Hematopoietic multipotent progenitor cell (in vitro differentiated cells): ENCODE measurements around the gene SPAG17. TPM values are rescaled to one million over a fixed set of nuclear protein-coding genes. Genes with fewer than 3 reads are reported as not detected.

Experiments
- DNase-seq, 3 donors: peaks; one replicate each; pipeline ENCODE4 v3.0.0-alpha.2; 2011 to 2015; ENCODE audit warnings: low read depth in 2 of 3, low spot score in 2 of 3
- total RNA-seq: library from RNA; depleted of rRNA; stranded (reverse); fragments of >200 nt; gene quantifications from one replicate; pipeline ENCODE4 v1.2.3, GENCODE V29; 2012

The SPAG17 gene
- total RNA-seq, 1 donor: 0.81 TPM

GRCh38 chr1:118169016-118169415, 16.0 kb downstream of the SPAG17 start:
- no peak for DNase-seq

- DNase-seq: no peak
These were observed 24.2 kb downstream of the SPAG17 start for GRCh38 chr1:118160806-118161205.

GRCh38 chr1:118159569-118159968, 25.5 kb downstream of the SPAG17 start:
- no peak for DNase-seq

- no peak for DNase-seq
These were observed 26.1 kb downstream of the SPAG17 start for GRCh38 chr1:118158924-118159323.

GRCh38 chr1:118157506-118157905, 27.5 kb downstream of the SPAG17 start:
- no peak for DNase-seq

- no peak for DNase-seq
These were observed 29.9 kb downstream of the SPAG17 start for GRCh38 chr1:118155106-118155505.

- DNase-seq: peak in 2 of 3 donors; percentile 13 to 52
These were observed 30.8 kb downstream of the SPAG17 start for GRCh38 chr1:118154220-118154619.

GRCh38 chr1:118151312-118151937, 33.6 kb downstream of the SPAG17 start:
- DNase-seq: peak in 2 of 3 donors; percentile 55 to 75

- no peak for DNase-seq
These were observed 35.2 kb downstream of the SPAG17 start for GRCh38 chr1:118149799-118150198.

GRCh38 chr1:118148034-118148433, 37.0 kb downstream of the SPAG17 start:
- no peak for DNase-seq

GRCh38 chr1:118147522-118147921, 37.5 kb downstream of the SPAG17 start:
- no peak for DNase-seq

GRCh38 chr1:118145721-118146120, 39.3 kb downstream of the SPAG17 start:
- no peak for DNase-seq

- DNase-seq: no peak
These were observed 40.3 kb downstream of the SPAG17 start for GRCh38 chr1:118144684-118145083.

GRCh38 chr1:118143831-118144230, 41.2 kb downstream of the SPAG17 start:
- DNase-seq: no peak

- DNase-seq: no peak
These were observed 41.9 kb downstream of the SPAG17 start for GRCh38 chr1:118143121-118143520.

- no peak for DNase-seq
These were observed 42.5 kb downstream of the SPAG17 start for GRCh38 chr1:118142546-118142945.

- no peak for DNase-seq
These were observed 47.1 kb downstream of the SPAG17 start for GRCh38 chr1:118137900-118138299.

- peak in 2 of 3 donors; percentile 46 to 50 for DNase-seq
These were observed 48.7 kb downstream of the SPAG17 start for GRCh38 chr1:118136187-118136941.

GRCh38 chr1:118132000-118132399, 53.0 kb downstream of the SPAG17 start:
- DNase-seq: no peak

GRCh38 chr1:118128761-118129160, 56.3 kb downstream of the SPAG17 start:
- DNase-seq: no peak

- no peak for DNase-seq
These were observed 61.0 kb downstream of the SPAG17 start for GRCh38 chr1:118124064-118124463.

- no peak for DNase-seq
These were observed 61.8 kb downstream of the SPAG17 start for GRCh38 chr1:118123116-118123839.
